GM18505 (cell line): ENCODE measurements around the gene MSH5.

Experiments used
- ATAC-seq: cut with Tn5 transposase; IDR thresholded peaks from one replicate; pipeline ENCODE4 v1.9.1; 2021; ENCODE audit not compliant: unreplicated experiment
- POLR2A ChIP-seq: IDR thresholded peaks from 4 replicates; pipeline ENCODE4 v1.6.1; 2011; ENCODE audit warnings: borderline replicate concordance; ENCODE audit not compliant: insufficient read depth, insufficient read length; ENCODE audit errors: extremely low read depth

The MSH5 gene

GRCh38 chr6:31741815-31742214 lies 2.0 kb downstream of the MSH5 start:
- no peak for TF ChIP-seq POLR2A
- ATAC-seq = no peak

GRCh38 chr6:31742894-31743293 lies 3.1 kb downstream of the MSH5 start:
- no peak for TF ChIP-seq POLR2A
- no peak for ATAC-seq

- no peak for ATAC-seq
- no peak for TF ChIP-seq POLR2A
Observed at GRCh38 chr6:31744422-31744821, 4.6 kb downstream of the MSH5 start.

GRCh38 chr6:31749301-31750036 lies 9.7 kb downstream of the MSH5 start:
- ATAC-seq = no peak
- no peak for TF ChIP-seq POLR2A

GRCh38 chr6:31750411-31751022 lies 10.7 kb downstream of the MSH5 start:
- ATAC-seq = no peak
- no peak for TF ChIP-seq POLR2A

- no peak for TF ChIP-seq POLR2A
- ATAC-seq = no peak
Observed at GRCh38 chr6:31752739-31753319, 13.0 kb downstream of the MSH5 start.

- TF ChIP-seq POLR2A = no peak
- ATAC-seq = no peak
Observed at GRCh38 chr6:31758281-31758680, 18.5 kb downstream of the MSH5 start.

- TF ChIP-seq POLR2A = no peak
- no peak for ATAC-seq
Observed at GRCh38 chr6:31760790-31761189, 21.0 kb downstream of the MSH5 start.

- ATAC-seq = no peak
- no peak for TF ChIP-seq POLR2A
Observed at GRCh38 chr6:31761343-31761742, 21.5 kb downstream of the MSH5 start.

GRCh38 chr6:31762356-31762755 lies 22.6 kb downstream of the MSH5 start, which contains the start of gene SAPCD1:
Gene SAPCD1, plus strand, starts transcription at chr6:31762656. Its CDS starts 399 bp downstream, at chr6:31763055.
- no peak for ATAC-seq
- no peak for TF ChIP-seq POLR2A

GRCh38 chr6:31762878-31763618 lies 23.2 kb downstream of the MSH5 start:
- TF ChIP-seq POLR2A = no peak
- ATAC-seq = no peak

GRCh38 chr6:31763619-31763940 lies 23.8 kb downstream of the MSH5 start:
- no peak for ATAC-seq
- no peak for TF ChIP-seq POLR2A

GRCh38 chr6:31764198-31764597 lies 24.4 kb downstream of the MSH5 start:
- ATAC-seq = no peak
- TF ChIP-seq POLR2A = no peak
